Loucy (cell line): ENCODE results near the gene MAPT.

Experiments
- H2AFZ ChIP-seq: fragments of 200-600 bp; sonication (generic); 2 replicates; pipeline ENCODE4 v1.6.0; 2016; ENCODE audit warnings: antibody characterized with exemption, mild to moderate bottlenecking, low read length, moderate library complexity
- H3F3A ChIP-seq: fragments of 200-600 bp; 2 replicates; pipeline ENCODE4 v1.6.0; 2016; ENCODE audit warnings: antibody characterized with exemption, low read depth, mild to moderate bottlenecking
- H3K27me3 ChIP-seq: fragments of 200-600 bp; sonication (generic); 2 replicates; pipeline ENCODE4 v1.6.1; 2014; ENCODE audit warnings: low read length, mild to moderate bottlenecking; ENCODE audit not compliant: insufficient read depth, poor library complexity, severe bottlenecking
- H3K36me3 ChIP-seq: fragments of 200-600 bp; sonication (generic); 2 replicates; pipeline ENCODE4 v1.6.1; 2016; ENCODE audit warnings: low read length; ENCODE audit not compliant: insufficient read depth
- H3K4me1 ChIP-seq: fragments of 200-600 bp; sonication (generic); 2 replicates; pipeline ENCODE4 v1.5.1; 2014; ENCODE audit warnings: low read length, mild to moderate bottlenecking; ENCODE audit not compliant: insufficient read depth, poor library complexity, severe bottlenecking
- H3K4me2 ChIP-seq: fragments of 200-600 bp; sonication (generic); 2 replicates; pipeline ENCODE4 v1.6.0; 2014; ENCODE audit warnings: antibody characterized with exemption, low read length, low read depth, mild to moderate bottlenecking; ENCODE audit not compliant: poor library complexity, severe bottlenecking
- H3K4me3 ChIP-seq: fragments of 200-600 bp; sonication (generic); 2 replicates; pipeline ENCODE4 v1.5.1; 2014; ENCODE audit warnings: low read length, mild to moderate bottlenecking, mixed read lengths; ENCODE audit not compliant: poor library complexity, severe bottlenecking
- H3K79me2 ChIP-seq: fragments of 200-600 bp; sonication (generic); 2 replicates; pipeline ENCODE4 v1.6.1; 2014; ENCODE audit warnings: low read length; ENCODE audit not compliant: insufficient read depth
- H3K9ac ChIP-seq: fragments of 200-600 bp; sonication (generic); 2 replicates; pipeline ENCODE4 v1.6.0; 2014; ENCODE audit warnings: mild to moderate bottlenecking, low read depth, low read length, moderate library complexity; ENCODE audit not compliant: poor library complexity, severe bottlenecking
- H3K9me2 ChIP-seq: fragments of 200-600 bp; sonication (generic); replicated peaks from 2 replicates; pipeline ENCODE4 v1.6.1; 2016; ENCODE audit warnings: low read depth, low read length, mixed read lengths
- H3K9me3 ChIP-seq: fragments of 200-600 bp; sonication (generic); 2 replicates; pipeline ENCODE4 v1.6.1; 2014; ENCODE audit warnings: mild to moderate bottlenecking, antibody characterized with exemption, low read length, low read depth; ENCODE audit not compliant: insufficient read depth
- H4K20me1 ChIP-seq: fragments of 200-600 bp; sonication (generic); 2 replicates; pipeline ENCODE4 v1.6.0; 2014; ENCODE audit warnings: antibody characterized with exemption, low read length, mild to moderate bottlenecking; ENCODE audit not compliant: insufficient read depth, poor library complexity, severe bottlenecking
- CTCF ChIP-seq: fragments of 200-600 bp; sonication (generic); conservative IDR thresholded peaks from 2 replicates; pipeline ENCODE4 v1.5.1; 2014; ENCODE audit warnings: mild to moderate bottlenecking, antibody characterized with exemption, low read length
- EZH2phosphoT487 ChIP-seq: fragments of 200-600 bp; IDR thresholded peaks from 2 replicates; pipeline ENCODE4 v1.6.1; 2018; ENCODE audit warnings: antibody characterized with exemption, mild to moderate bottlenecking, moderate library complexity, borderline replicate concordance

MAPT gene

GRCh38 chr17:45951941-45952340 lies 57.6 kb downstream of the MAPT start:
- Histone ChIP-seq H3F3A (no peaks in the 10 kb centered on the region), H2AFZ (no peak overlapping the region), H3K27me3 (no peaks in the 10 kb centered on the region), H3K4me1 (peaks cover 7% of the 10 kb centered on the region), H3K4me2 (no peak overlapping the region), H3K36me3 (no peaks in the 10 kb centered on the region), H3K79me2 (no peaks in the 10 kb centered on the region), H3K9me3 (no peaks in the 10 kb centered on the region), H3K9me2 (no peaks in the 10 kb centered on the region), H3K9ac (no peak overlapping the region), H4K20me1 (no peaks in the 10 kb centered on the region), H3K4me3 (no peak overlapping the region)
- TF ChIP-seq CTCF: no peak
- TF ChIP-seq EZH2phosphoT487: no peak

GRCh38 chr17:45952814-45953320 lies 58.5 kb downstream of the MAPT start:
- no peaks in the 10 kb centered on the region for H3K79me2 ChIP-seq
- H3K4me1 ChIP-seq: peaks cover 13% of the 10 kb centered on the region
- no peaks in the 10 kb centered on the region for H3K9me3 ChIP-seq
- H3K36me3 ChIP-seq: no peaks in the 10 kb centered on the region
- H2AFZ ChIP-seq: no peak overlapping the region
- H3K9me2 ChIP-seq: no peaks in the 10 kb centered on the region
- no peaks in the 10 kb centered on the region for H3K27me3 ChIP-seq
- no peaks in the 10 kb centered on the region for H4K20me1 ChIP-seq
- no peak overlapping the region for H3K4me2 ChIP-seq
- TF ChIP-seq EZH2phosphoT487 (no peak), CTCF (no peak)
- H3K4me3 ChIP-seq: no peak overlapping the region
- H3F3A ChIP-seq: no peaks in the 10 kb centered on the region
- H3K9ac ChIP-seq: no peak overlapping the region

- H3K4me1 ChIP-seq: peaks cover 13% of the 10 kb centered on the region
- H3K9me3 ChIP-seq: no peaks in the 10 kb centered on the region
- no peak overlapping the region for H3K4me3 ChIP-seq
- H3F3A ChIP-seq: no peaks in the 10 kb centered on the region
- H3K27me3 ChIP-seq: no peaks in the 10 kb centered on the region
- TF ChIP-seq EZH2phosphoT487 (no peak), CTCF (no peak)
- no peaks in the 10 kb centered on the region for H3K36me3 ChIP-seq
- H4K20me1 ChIP-seq: no peaks in the 10 kb centered on the region
- no peaks in the 10 kb centered on the region for H3K79me2 ChIP-seq
- no peak overlapping the region for H3K4me2 ChIP-seq
- no peak overlapping the region for H2AFZ ChIP-seq
- H3K9me2 ChIP-seq: no peaks in the 10 kb centered on the region
- H3K9ac ChIP-seq: no peak overlapping the region
Observed at GRCh38 chr17:45953561-45953960, 59.2 kb downstream of the MAPT start.
